Fibroblast of lung (primary cell): ENCODE data around the gene GMPR.

Experiments used
- CTCF ChIP-seq, 2 donors: IDR thresholded peaks in 1 of 2; conservative IDR thresholded peaks in 1 of 2; 1 replicate in 1 of 2; 2 replicates in 1 of 2; pipeline ENCODE4 v1.5.1; 2011 to 2012; ENCODE audit warnings: low read length in 2 of 2, control low read depth in 1 of 2, inconsistent platforms in 1 of 2, low read depth in 1 of 2, mild to moderate bottlenecking in 1 of 2
- EZH2 ChIP-seq: IDR thresholded peaks from 2 replicates; pipeline ENCODE4 v1.5.1; 2012; ENCODE audit warnings: low read length, control low read depth, mild to moderate bottlenecking; ENCODE audit errors: missing control alignments

GRCh38 chr6:16208989-16209388 is 29.4 kb upstream of the GMPR start:
- no peak for TF ChIP-seq EZH2
- no peak for TF ChIP-seq CTCF (conservative IDR thresholded peaks at IDR 0.05 in 1 of 2, IDR thresholded peaks at IDR 0.05 in 1 of 2; ENCODE audit: low read depth in 1 of 2, low read length in 2 of 2)
